GM12878 (cell line): ENCODE results near the gene MRTFB. TPM values are rescaled to one million over a fixed set of nuclear protein-coding genes. Genes with fewer than 3 reads are reported as not detected.

ENCODE experiments used
- IRF4 ChIP-seq: IDR thresholded peaks from 2 replicates; pipeline ENCODE4 v1.6.1; 2011; ENCODE audit warnings: low read depth, low read length
- RAD21 ChIP-seq: IDR thresholded peaks from 2 replicates; pipeline ENCODE4 v1.6.1; 2011; ENCODE audit warnings: mild to moderate bottlenecking, low read depth, low read length, moderate library complexity; ENCODE audit not compliant: insufficient read depth
- SKIL ChIP-seq: fragments of 450-650 bp; IDR thresholded peaks from 2 replicates; pipeline ENCODE4 v1.6.1; 2017; ENCODE audit warnings: mild to moderate bottlenecking, low read depth, inconsistent platforms; ENCODE audit not compliant: poor library complexity, severe bottlenecking
- SMARCA5 ChIP-seq: fragments of 450-650 bp; IDR thresholded peaks from 2 replicates; pipeline ENCODE4 v1.6.1; 2017; ENCODE audit warnings: mild to moderate bottlenecking
- SRF ChIP-seq, 2 experiments: IDR thresholded peaks; 2 replicates each; pipeline ENCODE4 v1.6.1; 2011; ENCODE audit warnings: low read depth in 2 of 2, low read length in 2 of 2, mild to moderate bottlenecking in 1 of 2, moderate library complexity in 1 of 2
- polyA plus RNA-seq, 11 experiments: library from polyadenylated mRNA; depleted of rRNA in 4 of 11; unstranded in 6 of 11; stranded (reverse) in 5 of 11; fragments of >200 nt; fragmentation: Nextera tagmentation in 4 of 11; fragmentation: Illumina TruSeq in 1 of 11; extraction: Ambion mirVana in 4 of 11; extraction: Trizol in 1 of 11; gene quantifications; 1 replicate in 1 of 11; 2 replicates in 10 of 11; pipeline versions ENCODE4 v1.2.1 to v1.2.3, GENCODE V29; 2011 to 2016; ENCODE audit warnings: inconsistent platforms in 2 of 11, missing spikeins in 2 of 11, low read depth in 1 of 11
- total RNA-seq, 4 experiments: library from RNA; depleted of rRNA in 3 of 4; stranded (reverse); fragments of >200 nt in 3 of 4; fragmentation: Illumina TruSeq in 1 of 4; extraction: Trizol in 1 of 4; gene quantifications; 2 replicates each; pipeline versions ENCODE4 v1.2.1 to v1.2.3, GENCODE V29; 2013 to 2021
- TF ChIP-seq, protein P1 (sequence below): fragments of 450-650 bp; IDR thresholded peaks from 2 replicates; pipeline ENCODE4 v1.6.1; 2017; ENCODE audit warnings: low read depth, mild to moderate bottlenecking, moderate library complexity

Gene MRTFB
- total and polyA plus RNA-seq, 10 of the 15 experiments (the other 5 are each of a cell fraction or from before 2014, with no cell fraction given): 2.1 to 14.3 (median 8.0) TPM

DNA sequence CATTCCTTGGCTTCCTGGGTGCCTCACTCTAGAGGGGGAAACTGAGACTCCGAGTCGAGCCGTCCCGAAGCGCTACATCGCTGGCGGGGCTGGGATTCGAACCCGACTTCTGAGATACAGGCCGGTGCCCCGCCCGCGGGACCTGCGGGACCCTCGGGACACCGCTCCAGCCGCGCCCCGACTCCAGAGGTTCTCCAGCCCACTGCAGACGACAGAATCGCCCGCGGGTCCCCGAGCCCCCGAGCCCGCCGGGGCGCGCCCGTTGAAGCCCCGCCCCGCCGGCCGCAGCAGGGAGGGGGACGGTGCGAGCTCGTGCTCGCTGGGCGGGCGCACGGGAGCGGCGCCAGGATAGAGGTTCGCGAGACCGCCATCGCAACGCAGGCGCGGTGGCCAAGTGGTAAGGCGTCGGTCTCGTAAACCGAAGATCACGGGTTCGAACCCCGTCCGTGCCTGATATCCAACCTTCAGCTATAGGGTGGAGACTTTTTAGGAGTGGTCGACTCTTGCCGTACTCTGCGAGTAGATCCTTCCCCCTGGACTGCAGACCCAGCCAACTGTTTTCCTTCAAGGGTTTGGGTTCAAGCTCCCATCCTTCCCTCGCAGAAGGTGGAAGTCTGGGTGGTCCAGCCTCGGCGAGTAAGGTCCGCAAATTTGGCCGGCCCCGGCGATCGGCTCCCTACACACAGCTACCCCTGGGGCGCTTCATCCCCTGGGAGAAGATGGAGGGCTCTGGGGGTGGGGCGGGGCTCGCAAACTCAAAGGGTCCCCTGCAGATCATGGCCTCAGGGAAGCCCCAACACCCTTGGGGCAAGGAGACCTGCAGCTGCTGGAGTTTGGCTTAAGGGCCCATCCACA, 214.6 kb downstream of the MRTFB start (continued):
- TF ChIP-seq SKIL (peak; percentile 45), SRF (IDR thresholded peaks at IDR 0.05; ENCODE audit: low read depth in 2 of 2, low read length in 2 of 2) (no peak), IRF4 (peak; percentile 70; the same call in 1 of the 2 replicates), RAD21 (no peak), SMARCA5 (peak; percentile 95; the same call in 1 of the 2 replicates)
- TF ChIP-seq, protein P1, sequence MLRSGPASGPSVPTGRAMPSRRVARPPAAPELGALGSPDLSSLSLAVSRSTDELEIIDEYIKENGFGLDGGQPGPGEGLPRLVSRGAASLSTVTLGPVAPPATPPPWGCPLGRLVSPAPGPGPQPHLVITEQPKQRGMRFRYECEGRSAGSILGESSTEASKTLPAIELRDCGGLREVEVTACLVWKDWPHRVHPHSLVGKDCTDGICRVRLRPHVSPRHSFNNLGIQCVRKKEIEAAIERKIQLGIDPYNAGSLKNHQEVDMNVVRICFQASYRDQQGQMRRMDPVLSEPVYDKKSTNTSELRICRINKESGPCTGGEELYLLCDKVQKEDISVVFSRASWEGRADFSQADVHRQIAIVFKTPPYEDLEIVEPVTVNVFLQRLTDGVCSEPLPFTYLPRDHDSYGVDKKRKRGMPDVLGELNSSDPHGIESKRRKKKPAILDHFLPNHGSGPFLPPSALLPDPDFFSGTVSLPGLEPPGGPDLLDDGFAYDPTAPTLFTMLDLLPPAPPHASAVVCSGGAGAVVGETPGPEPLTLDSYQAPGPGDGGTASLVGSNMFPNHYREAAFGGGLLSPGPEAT: no peak
